Body of pancreas (tissue), 4 donors: ENCODE results near the gene TAF1C.

ENCODE experiments used
- POLR2A ChIP-seq, 3 donors: fragments of 450-650 bp; IDR thresholded peaks; one replicate each; pipeline ENCODE4 v1.6.1; 2016; ENCODE audit warnings: antibody characterized with exemption in 3 of 3, mild to moderate bottlenecking in 2 of 3
- TF ChIP-seq, protein P1 (sequence below), 7 experiments: fragments of 450-650 bp in 4 of 7; fragments of 200-600 bp in 3 of 7; sonication (generic) in 3 of 7; IDR thresholded peaks; one replicate each; pipeline ENCODE4 v1.5.1; 2016 to 2019; ENCODE audit warnings: antibody characterized with exemption in 7 of 7

DNA sequence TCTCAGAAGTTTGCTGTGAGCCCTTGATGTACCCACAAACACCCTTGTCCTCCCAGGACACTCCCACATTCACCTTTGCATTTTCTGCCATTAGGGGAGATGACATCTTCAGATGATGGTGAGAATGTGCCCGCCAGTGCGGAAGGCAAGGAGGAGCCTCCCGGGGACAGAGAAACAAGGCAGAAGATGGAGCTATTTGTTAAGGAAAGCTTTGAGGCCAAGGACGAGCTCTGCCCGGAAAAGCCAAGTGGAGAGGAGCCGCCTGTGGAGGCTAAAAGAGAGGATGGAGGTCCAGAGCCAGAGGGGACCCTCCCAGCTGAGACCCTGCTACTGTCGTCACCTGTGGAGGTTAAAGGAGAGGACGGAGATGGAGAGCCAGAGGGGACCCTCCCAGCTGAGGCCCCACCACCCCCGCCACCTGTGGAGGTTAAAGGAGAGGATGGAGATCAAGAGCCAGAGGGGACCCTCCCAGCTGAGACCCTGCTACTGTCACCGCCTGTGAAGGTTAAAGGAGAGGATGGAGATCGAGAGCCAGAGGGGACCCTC is 17.0 kb downstream of the TAF1C start:
- no peak for TF ChIP-seq POLR2A (IDR thresholded peaks at IDR 0.05)
- TF ChIP-seq, protein P1, sequence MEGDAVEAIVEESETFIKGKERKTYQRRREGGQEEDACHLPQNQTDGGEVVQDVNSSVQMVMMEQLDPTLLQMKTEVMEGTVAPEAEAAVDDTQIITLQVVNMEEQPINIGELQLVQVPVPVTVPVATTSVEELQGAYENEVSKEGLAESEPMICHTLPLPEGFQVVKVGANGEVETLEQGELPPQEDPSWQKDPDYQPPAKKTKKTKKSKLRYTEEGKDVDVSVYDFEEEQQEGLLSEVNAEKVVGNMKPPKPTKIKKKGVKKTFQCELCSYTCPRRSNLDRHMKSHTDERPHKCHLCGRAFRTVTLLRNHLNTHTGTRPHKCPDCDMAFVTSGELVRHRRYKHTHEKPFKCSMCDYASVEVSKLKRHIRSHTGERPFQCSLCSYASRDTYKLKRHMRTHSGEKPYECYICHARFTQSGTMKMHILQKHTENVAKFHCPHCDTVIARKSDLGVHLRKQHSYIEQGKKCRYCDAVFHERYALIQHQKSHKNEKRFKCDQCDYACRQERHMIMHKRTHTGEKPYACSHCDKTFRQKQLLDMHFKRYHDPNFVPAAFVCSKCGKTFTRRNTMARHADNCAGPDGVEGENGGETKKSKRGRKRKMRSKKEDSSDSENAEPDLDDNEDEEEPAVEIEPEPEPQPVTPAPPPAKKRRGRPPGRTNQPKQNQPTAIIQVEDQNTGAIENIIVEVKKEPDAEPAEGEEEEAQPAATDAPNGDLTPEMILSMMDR (IDR thresholded peaks at IDR 0.05), result no peak
